H1 (cell line): ENCODE measurements around the gene MAGI1. TPM values are rescaled to one million over a fixed set of nuclear protein-coding genes. Genes with fewer than 3 reads are reported as not detected.

Experiments
- ASH2L ChIP-seq: fragments of 200-600, 300-600 bp; sonication (generic); IDR thresholded peaks from one replicate; pipeline ENCODE4 v1.7.1; 2017; ENCODE audit warnings: low read length
- BACH1 ChIP-seq: IDR thresholded peaks from 2 replicates; pipeline ENCODE4 v1.6.1; 2012; ENCODE audit warnings: low read length, improper control_type of control experiment
- CHD1 ChIP-seq: IDR thresholded peaks from 2 replicates; pipeline ENCODE4 v1.6.1; 2012; ENCODE audit warnings: low read depth, low read length, improper control_type of control experiment
- CHD7 ChIP-seq: fragments of 300-600 bp; sonication (generic); IDR thresholded peaks from 2 replicates; pipeline ENCODE4 v1.7.1; 2012; ENCODE audit warnings: low read length, moderate library complexity, mild to moderate bottlenecking, inconsistent platforms; ENCODE audit not compliant: insufficient replicate concordance
- HDAC6 ChIP-seq: IDR thresholded peaks from one replicate; pipeline ENCODE4 v1.7.1; 2012; ENCODE audit warnings: low read depth, mild to moderate bottlenecking, inconsistent platforms, low read length, moderate library complexity
- JUND ChIP-seq: IDR thresholded peaks from 2 replicates; pipeline ENCODE4 v1.6.1; 2011; ENCODE audit warnings: mild to moderate bottlenecking, improper control_type of control experiment, low read length
- KDM5A ChIP-seq: fragments of 200-600 bp; IDR thresholded peaks from 2 replicates; pipeline ENCODE4 v1.7.1; 2012; ENCODE audit warnings: mild to moderate bottlenecking, low read length, inconsistent platforms, mixed read lengths
- MAFK ChIP-seq: IDR thresholded peaks from 2 replicates; pipeline ENCODE4 v1.6.1; 2012; ENCODE audit warnings: low read depth, mild to moderate bottlenecking, improper control_type of control experiment, low read length
- POU5F1 ChIP-seq: IDR thresholded peaks from 2 replicates; pipeline ENCODE4 v1.6.1; 2011; ENCODE audit warnings: low read depth, mild to moderate bottlenecking, low read length, moderate library complexity
- RAD21 ChIP-seq, 2 experiments: IDR thresholded peaks in 1 of 2; conservative IDR thresholded peaks in 1 of 2; 2 replicates each; pipeline ENCODE4 v1.6.1; 2011; ENCODE audit warnings: low read depth in 2 of 2, low read length in 2 of 2, improper control_type of control experiment in 1 of 2, inconsistent platforms in 1 of 2, mild to moderate bottlenecking in 1 of 2, moderate library complexity in 1 of 2
- SIX5 ChIP-seq: IDR thresholded peaks from 2 replicates; pipeline ENCODE4 v1.6.1; 2011; ENCODE audit warnings: mild to moderate bottlenecking, low read depth, low read length
- SP1 ChIP-seq: IDR thresholded peaks from 2 replicates; pipeline ENCODE4 v1.6.1; 2011; ENCODE audit warnings: low read depth, low read length
- SP4 ChIP-seq: IDR thresholded peaks from 2 replicates; pipeline ENCODE4 v1.6.1; 2012; ENCODE audit warnings: low read length, inconsistent platforms
- polyA plus RNA-seq, 7 experiments: library from polyadenylated mRNA; depleted of rRNA in 3 of 7; stranded (reverse) in 5 of 7; unstranded in 2 of 7; fragments of >200 nt in 5 of 7; fragments of 200-250 nt in 2 of 7; gene quantifications; 1 replicate in 5 of 7; 2 replicates in 1 of 7; 4 replicates in 1 of 7; pipeline versions ENCODE4 v1.2.1 to v1.2.3, GENCODE V29; 2011 to 2013; ENCODE audit warnings: missing spikeins in 2 of 7, mixed read lengths in 2 of 7
- total RNA-seq: library from RNA; stranded (reverse); fragmentation: NEBNext Ultra II Directional; extraction: Animal tissue kit (Norgen Biotek cat#: 25700); gene quantifications from 2 replicates; pipeline ENCODE4 v1.2.1, GENCODE V29; 2021

Gene MAGI1
- total and polyA plus RNA-seq, 2 of the 8 experiments (the other 6 are each of a cell fraction or from before 2014, with no cell fraction given): 19.8 to 78.0 TPM

GRCh38 chr3:66053550-66054094 is 14.9 kb upstream of the MAGI1 start (continued):
- TF ChIP-seq CHD7 (no peak), MAFK (no peak), KDM5A (no peak), SP1 (no peak), JUND (no peak), CHD1 (no peak), BACH1 (no peak), RAD21 (IDR thresholded peaks at IDR 0.05 in 1 of 2, conservative IDR thresholded peaks at IDR 0.05 in 1 of 2; ENCODE audit: low read depth in 2 of 2, low read length in 2 of 2) (no peak), SIX5 (no peak), POU5F1 (no peak), ASH2L (no peak), SP4 (no peak), HDAC6 (no peak)
